ENCODE data around the gene ACTMAP.

DNA sequence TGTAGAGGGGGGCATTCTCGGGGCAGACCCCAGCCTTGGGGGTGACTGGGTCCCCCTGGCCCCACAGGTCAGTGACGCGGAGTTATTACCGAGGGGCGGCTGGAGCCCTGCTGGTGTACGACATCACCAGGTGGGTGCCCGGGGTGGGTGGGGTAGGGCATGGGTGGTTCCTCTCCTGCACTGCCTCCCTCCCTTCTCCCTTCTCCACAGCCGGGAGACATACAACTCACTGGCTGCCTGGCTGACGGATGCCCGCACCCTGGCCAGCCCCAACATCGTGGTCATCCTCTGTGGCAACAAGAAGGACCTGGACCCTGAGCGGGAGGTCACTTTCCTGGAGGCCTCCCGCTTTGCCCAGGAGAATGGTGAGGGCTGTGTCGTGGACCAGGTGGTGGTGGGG is 33.4 kb upstream of the ACTMAP start:
- TF ChIP-seq, protein P1, sequence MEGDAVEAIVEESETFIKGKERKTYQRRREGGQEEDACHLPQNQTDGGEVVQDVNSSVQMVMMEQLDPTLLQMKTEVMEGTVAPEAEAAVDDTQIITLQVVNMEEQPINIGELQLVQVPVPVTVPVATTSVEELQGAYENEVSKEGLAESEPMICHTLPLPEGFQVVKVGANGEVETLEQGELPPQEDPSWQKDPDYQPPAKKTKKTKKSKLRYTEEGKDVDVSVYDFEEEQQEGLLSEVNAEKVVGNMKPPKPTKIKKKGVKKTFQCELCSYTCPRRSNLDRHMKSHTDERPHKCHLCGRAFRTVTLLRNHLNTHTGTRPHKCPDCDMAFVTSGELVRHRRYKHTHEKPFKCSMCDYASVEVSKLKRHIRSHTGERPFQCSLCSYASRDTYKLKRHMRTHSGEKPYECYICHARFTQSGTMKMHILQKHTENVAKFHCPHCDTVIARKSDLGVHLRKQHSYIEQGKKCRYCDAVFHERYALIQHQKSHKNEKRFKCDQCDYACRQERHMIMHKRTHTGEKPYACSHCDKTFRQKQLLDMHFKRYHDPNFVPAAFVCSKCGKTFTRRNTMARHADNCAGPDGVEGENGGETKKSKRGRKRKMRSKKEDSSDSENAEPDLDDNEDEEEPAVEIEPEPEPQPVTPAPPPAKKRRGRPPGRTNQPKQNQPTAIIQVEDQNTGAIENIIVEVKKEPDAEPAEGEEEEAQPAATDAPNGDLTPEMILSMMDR (IDR thresholded peaks at IDR 0.05): no peak
- no peak for TF ChIP-seq EZH2 (IDR thresholded peaks at IDR 0.05)
- no peak for TF ChIP-seq EZH2phosphoT487 (IDR thresholded peaks at IDR 0.05)
